Measurements from ENCODE around the gene SLC7A8. TPM values are rescaled to one million over a fixed set of nuclear protein-coding genes. Genes with fewer than 3 reads are reported as not detected.

Gene SLC7A8
- total RNA-seq, 2 experiments from 2014 or later = 1.5 to 1.9 TPM

- Mint-ChIP-seq H3K27me3 (peaks cover 1% of the 10 kb centered on the region), H3K36me3 (ENCODE audit: low read depth) (no peaks in the 10 kb centered on the region), H3K27ac (no peak overlapping the region), H3K4me3 (no peak overlapping the region), H3K4me1 (ENCODE audit: low read depth) (no peaks in the 10 kb centered on the region), H3K9me3 (no peaks in the 10 kb centered on the region)
- intact Hi-C loops (cut with micrococcal nuclease) = no loop called here
- POLR2A ChIA-PET = no interaction called here
- DNase-seq (no peak), ATAC-seq (no peak)
- no peak for TF ChIP-seq CTCF (IDR thresholded peaks at IDR 0.05)
- CTCF ChIA-PET = no interaction called here
Measured at GRCh38 chr14:23193432-23193831, 10.0 kb upstream of the SLC7A8 start.

GRCh38 chr14:23187925-23188324 lies 4.5 kb upstream of the SLC7A8 start:
- DNase-seq (no peak), ATAC-seq (no peak)
- Mint-ChIP-seq H3K4me1 (ENCODE audit: low read depth) (no peaks in the 10 kb centered on the region), H3K27ac (no peak overlapping the region), H3K27me3 (no peaks in the 10 kb centered on the region), H3K36me3 (ENCODE audit: low read depth) (no peaks in the 10 kb centered on the region), H3K4me3 (no peak overlapping the region), H3K9me3 (no peaks in the 10 kb centered on the region)
- CTCF ChIA-PET = interaction anchor here (0.8 to 12.0 kb wide), 14 partner anchors 11 to 200 kb away, joined by 3 to 290 read pairs (median 13); partner anchors contain the start of genes CEBPE and PABPN1
- POLR2A ChIA-PET = interaction anchor here (1.2 kb wide), 1 partner anchor 10 kb away, joined by 3 read pairs; no protein-coding TSS in a partner anchor
- TF ChIP-seq CTCF (IDR thresholded peaks at IDR 0.05) = no peak
- intact Hi-C loops (cut with micrococcal nuclease) = loop anchor here (1.0 kb wide), 1 partner anchor 67 kb away; no protein-coding TSS in a partner anchor

- Mint-ChIP-seq H3K27ac (no peak overlapping the region), H3K36me3 (ENCODE audit: low read depth) (no peaks in the 10 kb centered on the region), H3K9me3 (no peaks in the 10 kb centered on the region), H3K4me3 (no peak overlapping the region), H3K27me3 (no peaks in the 10 kb centered on the region), H3K4me1 (ENCODE audit: low read depth) (no peaks in the 10 kb centered on the region)
- intact Hi-C loops (cut with micrococcal nuclease) = loop anchor here (1.0 kb wide), 1 partner anchor 66 kb away; no protein-coding TSS in a partner anchor
- peak; percentile 80 for TF ChIP-seq CTCF (IDR thresholded peaks at IDR 0.05)
- CTCF ChIA-PET = interaction anchor here (0.6 to 12.0 kb wide), 27 partner anchors 9 to 215 kb away, joined by 3 to 290 read pairs (median 4); partner anchors contain the start of genes ACIN1, C14orf119, CEBPE and PABPN1
- DNase-seq (peak; percentile 55), ATAC-seq (peak; percentile 62)
- POLR2A ChIA-PET = interaction anchor here (1.2 to 1.6 kb wide), 2 partner anchors 10 to 92 kb away, joined by 3 read pairs; partner anchors contain the start of genes ACIN1 and C14orf119
Measured at GRCh38 chr14:23186913-23187654, 3.6 kb upstream of the SLC7A8 start.

- DNase-seq (no peak), ATAC-seq (no peak)
- Mint-ChIP-seq H3K4me1 (ENCODE audit: low read depth) (peaks cover 7% of the 10 kb centered on the region), H3K27me3 (peaks cover 4% of the 10 kb centered on the region), H3K4me3 (no peak overlapping the region), H3K36me3 (ENCODE audit: low read depth) (no peaks in the 10 kb centered on the region), H3K9me3 (no peaks in the 10 kb centered on the region), H3K27ac (no peak overlapping the region)
- ChIA-PET CTCF (interaction anchor here (0.7 to 12.0 kb wide), 9 partner anchors 8 to 142 kb away, joined by 3 to 290 read pairs (median 17); partner anchors contain the start of gene CEBPE), POLR2A (no interaction called here)
- no peak for TF ChIP-seq CTCF (IDR thresholded peaks at IDR 0.05)
- intact Hi-C loops (cut with micrococcal nuclease) = no loop called here
Measured at GRCh38 chr14:23185063-23185462, 1.6 kb upstream of the SLC7A8 start.

GRCh38 chr14:23183158-23183470 lies 346 bp downstream of the SLC7A8 start:
- Mint-ChIP-seq H3K4me3 (no peak overlapping the region), H3K36me3 (ENCODE audit: low read depth) (no peaks in the 10 kb centered on the region), H3K27me3 (peaks cover 8% of the 10 kb centered on the region), H3K27ac (no peak overlapping the region), H3K4me1 (ENCODE audit: low read depth) (peaks cover 13% of the 10 kb centered on the region), H3K9me3 (no peaks in the 10 kb centered on the region)
- POLR2A ChIA-PET = interaction anchor here (0.6 to 0.9 kb wide), 2 partner anchors 62 to 120 kb away, joined by 4 to 5 read pairs; partner anchors contain the start of gene PPP1R3E
- CTCF ChIA-PET = interaction anchor here (1.2 to 12.0 kb wide), 3 partner anchors 58 to 106 kb away, joined by 3 to 290 read pairs (median 28); partner anchors contain the start of gene CEBPE
- intact Hi-C loops (cut with micrococcal nuclease) = loop anchor here (2.0 kb wide), 1 partner anchor 54 kb away; no protein-coding TSS in a partner anchor
- ATAC-seq = no peak
- no peak for TF ChIP-seq CTCF (IDR thresholded peaks at IDR 0.05)
- no peak for DNase-seq
